Measurements from ENCODE around the gene CHD9.
"Not testable (repeated sequence)": the region's sequence is repeated elsewhere in the genome, so short reads cannot be mapped to it uniquely, and the experiment has no call there.

Gene CHD9, protein sequence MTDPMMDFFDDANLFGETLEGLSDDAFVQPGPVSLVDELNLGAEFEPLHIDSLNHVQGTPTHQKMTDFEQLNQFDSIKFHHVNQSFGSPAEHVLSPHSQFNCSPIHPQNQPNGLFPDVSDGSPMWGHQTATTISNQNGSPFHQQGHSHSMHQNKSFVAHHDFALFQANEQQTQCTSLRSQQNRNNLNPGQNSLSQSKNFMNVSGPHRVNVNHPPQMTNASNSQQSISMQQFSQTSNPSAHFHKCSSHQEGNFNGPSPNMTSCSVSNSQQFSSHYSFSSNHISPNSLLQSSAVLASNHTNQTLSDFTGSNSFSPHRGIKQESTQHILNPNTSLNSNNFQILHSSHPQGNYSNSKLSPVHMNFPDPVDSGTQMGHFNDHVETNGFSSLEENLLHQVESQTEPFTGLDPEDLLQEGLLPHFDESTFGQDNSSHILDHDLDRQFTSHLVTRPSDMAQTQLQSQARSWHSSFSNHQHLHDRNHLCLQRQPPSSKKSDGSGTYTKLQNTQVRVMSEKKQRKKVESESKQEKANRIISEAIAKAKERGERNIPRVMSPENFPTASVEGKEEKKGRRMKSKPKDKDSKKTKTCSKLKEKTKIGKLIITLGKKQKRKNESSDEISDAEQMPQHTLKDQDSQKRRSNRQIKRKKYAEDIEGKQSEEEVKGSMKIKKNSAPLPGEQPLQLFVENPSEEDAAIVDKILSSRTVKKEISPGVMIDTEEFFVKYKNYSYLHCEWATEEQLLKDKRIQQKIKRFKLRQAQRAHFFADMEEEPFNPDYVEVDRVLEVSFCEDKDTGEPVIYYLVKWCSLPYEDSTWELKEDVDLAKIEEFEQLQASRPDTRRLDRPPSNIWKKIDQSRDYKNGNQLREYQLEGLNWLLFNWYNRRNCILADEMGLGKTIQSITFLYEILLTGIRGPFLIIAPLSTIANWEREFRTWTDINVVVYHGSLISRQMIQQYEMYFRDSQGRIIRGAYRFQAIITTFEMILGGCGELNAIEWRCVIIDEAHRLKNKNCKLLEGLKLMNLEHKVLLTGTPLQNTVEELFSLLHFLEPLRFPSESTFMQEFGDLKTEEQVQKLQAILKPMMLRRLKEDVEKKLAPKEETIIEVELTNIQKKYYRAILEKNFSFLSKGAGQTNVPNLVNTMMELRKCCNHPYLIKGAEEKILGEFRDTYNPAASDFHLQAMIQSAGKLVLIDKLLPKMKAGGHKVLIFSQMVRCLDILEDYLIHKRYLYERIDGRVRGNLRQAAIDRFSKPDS (N-terminal part only)

GRCh38 chr16:53054670-53055485 lies at the start of gene CHD9:
Gene CHD9 (plus strand): TSS chr16:53054991. CDS start chr16:53156090, 101,099 bp downstream.
- DNase-seq (ENCODE audit: low read depth), result peak; percentile 66

GRCh38 chr16:53007095-53007494 lies 47.7 kb upstream of the CHD9 start:
- no peak for DNase-seq (ENCODE audit: low read depth)

- DNase-seq (ENCODE audit: low read depth), result no peak
These were observed 40.5 kb upstream of the CHD9 start for GRCh38 chr16:53014287-53014686.

- no peak for DNase-seq (ENCODE audit: low read depth)
These were observed 35.9 kb upstream of the CHD9 start for GRCh38 chr16:53018834-53019416.

GRCh38 chr16:53022374-53022773 lies 32.4 kb upstream of the CHD9 start:
- no peak for DNase-seq (ENCODE audit: low read depth)

- no peak for DNase-seq (ENCODE audit: low read depth)
These were observed 30.7 kb upstream of the CHD9 start for GRCh38 chr16:53024045-53024444.

GRCh38 chr16:53029971-53030370 lies 24.8 kb upstream of the CHD9 start:
- DNase-seq (ENCODE audit: low read depth), result no peak

GRCh38 chr16:53031323-53031942 lies 23.4 kb upstream of the CHD9 start:
- DNase-seq (ENCODE audit: low read depth), result no peak

DNA sequence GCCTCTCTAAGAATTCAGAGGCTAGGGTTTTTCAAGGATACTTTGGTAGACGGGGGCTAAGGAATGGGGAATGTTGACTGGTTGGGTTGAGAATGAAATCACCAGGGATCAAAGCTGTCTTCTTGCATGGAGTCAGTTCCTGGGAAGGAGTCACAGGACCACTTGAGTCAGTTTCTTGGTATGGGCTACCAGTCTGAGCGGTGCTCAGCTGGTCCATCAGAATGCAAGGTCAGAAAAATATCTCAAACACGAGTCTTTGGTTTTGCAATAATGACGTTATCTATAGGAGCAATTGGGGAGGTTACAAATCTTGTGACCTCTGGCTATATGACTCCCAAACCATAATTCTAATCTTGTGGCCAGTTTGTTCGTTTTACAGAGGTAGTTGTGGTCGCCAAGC lies 20.5 kb upstream of the CHD9 start:
- no peak for DNase-seq (ENCODE audit: low read depth)

DNA sequence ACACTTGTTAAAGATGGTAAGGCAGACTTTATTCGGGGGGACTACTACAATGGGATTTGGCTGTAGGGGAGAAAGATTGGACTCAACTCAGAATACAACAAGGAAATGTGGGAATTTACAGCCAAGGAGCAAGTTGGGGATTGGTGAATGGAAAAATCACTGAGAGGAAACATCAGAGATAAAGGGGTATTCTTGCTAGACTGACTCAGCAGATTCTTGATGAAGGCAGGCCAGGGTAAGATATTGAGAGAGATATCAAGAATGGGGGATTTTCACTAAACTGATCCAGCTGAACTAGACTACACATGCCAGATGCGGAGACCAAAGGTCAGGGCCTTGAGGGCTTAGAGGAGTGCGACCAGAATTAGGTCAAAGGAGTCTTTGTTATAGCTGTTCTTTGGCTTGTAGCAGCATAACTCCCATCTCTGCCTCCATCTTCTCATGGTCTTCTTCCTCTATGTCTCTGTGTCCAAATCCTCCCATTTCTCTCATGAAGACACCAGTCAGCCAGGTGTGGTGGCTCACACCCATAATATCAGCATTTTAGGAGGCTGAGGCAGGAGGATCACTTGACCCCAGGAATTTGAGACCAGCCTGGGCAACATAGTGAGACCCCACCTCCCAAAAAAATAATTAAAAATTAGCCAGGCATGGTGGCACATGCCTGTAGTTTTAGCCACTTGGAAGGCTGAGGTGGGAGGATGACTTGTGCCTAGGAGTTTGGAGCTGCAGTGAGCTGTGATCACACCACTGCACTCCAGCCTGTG lies 19.4 kb upstream of the CHD9 start:
- no peak for DNase-seq (ENCODE audit: low read depth)

- DNase-seq (ENCODE audit: low read depth), result no peak
These were observed 18.7 kb upstream of the CHD9 start for GRCh38 chr16:53036066-53036465.

- DNase-seq (ENCODE audit: low read depth), result not testable (repeated sequence)
These were observed 18.1 kb upstream of the CHD9 start for GRCh38 chr16:53036711-53037110.

- no peak for DNase-seq (ENCODE audit: low read depth)
These were observed 14.0 kb upstream of the CHD9 start for GRCh38 chr16:53040788-53041187.

GRCh38 chr16:53041320-53042051 lies 13.3 kb upstream of the CHD9 start:
- DNase-seq (ENCODE audit: low read depth), result no peak

- no peak for DNase-seq (ENCODE audit: low read depth)
These were observed 12.5 kb upstream of the CHD9 start for GRCh38 chr16:53042235-53042701.

DNA sequence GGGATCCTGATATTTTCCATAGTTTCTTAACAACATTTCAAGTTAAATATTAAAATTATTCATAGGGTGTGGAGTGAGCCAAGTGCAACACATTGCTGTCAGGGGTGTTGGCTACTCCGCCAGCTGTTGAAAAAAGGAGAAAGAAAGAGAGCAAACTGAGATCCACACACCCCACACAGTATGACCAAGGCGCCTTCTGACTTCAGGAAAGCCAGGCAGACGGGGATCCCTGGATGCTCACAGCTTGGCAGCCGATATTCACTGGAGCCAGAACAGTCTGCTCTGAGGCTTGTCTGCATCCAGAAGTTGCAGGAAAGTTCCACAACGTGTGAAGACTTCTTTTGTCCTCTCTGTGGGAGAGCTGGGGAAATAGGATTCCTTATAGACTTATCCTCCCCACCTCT lies 11.4 kb upstream of the CHD9 start:
- DNase-seq (ENCODE audit: low read depth), result no peak

DNA sequence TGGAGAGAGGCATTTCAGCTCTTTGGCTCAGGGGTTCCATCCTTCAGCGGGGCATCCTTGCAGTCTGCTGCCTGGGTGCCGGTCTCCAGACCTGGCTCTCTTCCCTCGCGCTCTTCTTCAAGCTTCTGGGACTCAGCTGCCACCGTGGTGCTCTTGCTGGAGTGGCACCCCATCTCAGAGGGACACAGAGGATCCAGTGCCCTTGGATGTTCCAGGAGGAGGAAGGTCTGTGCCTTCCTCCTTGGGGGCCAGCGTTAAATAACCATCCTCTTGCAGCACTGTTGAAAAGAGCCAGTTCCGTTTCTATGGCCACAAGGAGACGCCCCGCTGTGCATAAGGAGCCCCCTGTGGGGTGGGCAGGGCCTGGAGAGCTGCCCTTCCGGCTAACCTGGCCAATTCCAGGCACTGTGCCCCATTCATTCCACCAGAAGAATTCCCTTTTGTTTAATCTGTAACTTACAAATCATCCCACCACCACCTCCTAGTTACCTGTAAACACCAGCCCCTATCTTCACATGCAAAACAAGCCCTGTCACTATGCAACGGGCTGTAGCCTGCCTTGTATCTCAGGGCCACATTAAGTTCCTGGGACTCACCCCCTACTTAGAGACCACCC lies 10.7 kb upstream of the CHD9 start:
- DNase-seq (ENCODE audit: low read depth), result no peak
